Coronary artery (tissue), 2 donors: ENCODE data around the gene PNPLA2.

Source experiments
- DNase-seq: peaks from one replicate; pipeline ENCODE4 v3.0.0-alpha.2; 2017; ENCODE audit warnings: low spot score
- H3K27ac ChIP-seq, 2 donors: fragments of 200-600 bp; sonication (generic); one replicate each; pipeline ENCODE4 v1.5.1; 2016 to 2019
- H3K4me3 ChIP-seq: fragments of 200-600 bp; sonication (generic); 2 replicates; pipeline ENCODE4 v1.5.1; 2016; ENCODE audit warnings: mild to moderate bottlenecking, moderate library complexity
- CTCF ChIP-seq: fragments of 200-600 bp; sonication (generic); IDR thresholded peaks from one replicate; pipeline ENCODE4 v1.5.1; 2019; ENCODE audit warnings: antibody characterized with exemption

PNPLA2 gene

GRCh38 chr11:816433-816779 is 2.3 kb upstream of the PNPLA2 start:
- Histone ChIP-seq H3K27ac (no peak overlapping the region), H3K4me3 (no peak overlapping the region)
- no peak for DNase-seq
- TF ChIP-seq CTCF: no peak

- peak; percentile 93 for DNase-seq
- Histone ChIP-seq H3K27ac (peak overlapping the region; percentile 93 to 99), H3K4me3 (peak overlapping the region; percentile 91)
- no peak for TF ChIP-seq CTCF
These were observed 616 bp downstream of the PNPLA2 start for GRCh38 chr11:819129-819931.

DNA sequence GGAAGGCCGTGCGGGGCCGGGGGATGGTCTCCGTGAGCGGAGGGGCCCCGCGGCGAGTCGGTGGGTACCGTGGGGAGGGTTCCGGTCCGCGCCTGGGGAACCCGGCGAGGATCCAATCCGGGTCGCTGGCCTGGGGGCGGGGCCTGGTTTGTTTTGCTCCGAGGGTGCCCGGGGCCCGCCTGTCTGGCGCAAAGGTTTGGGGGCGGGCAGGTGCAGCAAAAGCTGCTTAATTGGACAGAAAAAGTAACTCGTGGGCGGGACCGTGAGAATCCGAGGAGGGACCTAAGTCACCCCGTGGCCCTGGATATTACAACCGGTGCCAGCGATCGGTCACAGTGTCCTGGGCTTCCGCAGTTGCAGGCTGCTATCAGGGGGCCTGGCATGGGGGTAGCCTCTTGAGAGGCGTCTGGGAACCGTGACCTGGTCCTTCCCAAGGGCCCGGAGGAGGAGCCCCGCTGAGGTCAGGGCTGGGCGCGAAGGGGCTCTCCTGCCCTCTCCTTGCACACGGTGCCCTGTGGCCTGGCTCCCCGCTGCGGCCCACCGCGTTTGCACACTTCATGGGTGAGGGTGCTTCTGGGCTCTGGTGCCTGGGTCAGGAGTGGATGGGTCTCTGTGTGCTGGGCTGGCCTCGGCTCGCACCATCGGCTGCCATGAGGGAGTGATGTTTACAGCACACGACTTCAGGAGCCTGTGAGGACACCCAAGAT is 1.4 kb downstream of the PNPLA2 start:
- Histone ChIP-seq H3K27ac (peak overlapping the region; percentile 93 to 99), H3K4me3 (peak overlapping the region; percentile 91)
- DNase-seq: peak; percentile 96
- TF ChIP-seq CTCF: no peak

- H3K4me3 ChIP-seq: peak overlapping the region; percentile 91
- peak overlapping the region; percentile 93 to 99 for H3K27ac ChIP-seq
- TF ChIP-seq CTCF: no peak
- peak; percentile 97 for DNase-seq
These were observed 2.2 kb downstream of the PNPLA2 start for GRCh38 chr11:820655-821511.

- H3K27ac ChIP-seq: peak overlapping the region; percentile 93 to 99
- no peak for TF ChIP-seq CTCF
- no peak for DNase-seq
- peak overlapping the region; percentile 91 for H3K4me3 ChIP-seq
These were observed 3.0 kb downstream of the PNPLA2 start for GRCh38 chr11:821512-822371.
